Upper lobe of left lung (tissue), 4 donors: ENCODE measurements around the gene SAMD8.

Experiments
- CTCF ChIP-seq, 6 experiments: fragments of 450-650 bp in 4 of 6; fragments of 200-600 bp in 2 of 6; sonication (generic) in 2 of 6; IDR thresholded peaks; one replicate each; pipeline ENCODE4 v1.5.1; 2016 to 2019; ENCODE audit warnings: antibody characterized with exemption in 6 of 6
- EP300 ChIP-seq, 4 donors: sonication (generic); formaldehyde crosslinking; IDR thresholded peaks; one replicate each; pipeline ENCODE4 v1.5.1; 2017; ENCODE audit warnings: antibody characterized with exemption in 4 of 4, control low read depth in 2 of 4
- POLR2A ChIP-seq, 4 donors: fragments of 450-650 bp; IDR thresholded peaks; one replicate each; pipeline ENCODE4 v1.5.1; 2016 to 2017; ENCODE audit warnings: antibody characterized with exemption in 4 of 4, mild to moderate bottlenecking in 2 of 4

- no peak for TF ChIP-seq CTCF (IDR thresholded peaks at IDR 0.05)
- no peak for TF ChIP-seq EP300 (IDR thresholded peaks at IDR 0.05)
- no peak for TF ChIP-seq POLR2A (IDR thresholded peaks at IDR 0.05)
These were observed 26.3 kb downstream of the SAMD8 start for GRCh38 chr10:75137533-75138438.
